H1 (cell line): Measurements from ENCODE around the gene MEGF11. TPM values are rescaled to one million over a fixed set of nuclear protein-coding genes. Genes with fewer than 3 reads are reported as not detected.

Experiments used
- CTCF ChIA-PET: fragments of 300-600 bp; sonication (Branson Sonifier 250); formaldehyde crosslinking; loops from one replicate; lab custom pipeline; 2021; ENCODE audit not compliant: partially characterized antibody; lab: Charles Lee
- POLR2A ChIA-PET: fragments of 300-600 bp; sonication (Branson Sonifier 250); formaldehyde crosslinking; loops from one replicate; lab custom pipeline; 2021; ENCODE audit warnings: inconsistent platforms; ENCODE audit not compliant: partially characterized antibody; lab: Charles Lee
- DNase-seq, 2 experiments: peaks; one replicate each; pipeline versions ENCODE4 v3.0.0 to v3.0.0-alpha.2; 2010 to 2022; ENCODE audit warnings: low spot score in 2 of 2, low read depth in 1 of 2, mixed read lengths in 1 of 2
- FAIRE-seq: peaks from 2 replicates; lab custom pipeline; 2011; peaks lifted over from hg19 to GRCh38; lab: Jason Lieb, UNC
- H2AFZ ChIP-seq: 2 replicates; pipeline ENCODE4 v1.8.1; 2012; ENCODE audit warnings: low read length, inconsistent platforms
- H2AK5ac ChIP-seq: 2 replicates; pipeline ENCODE4 v1.6.1; 2013; ENCODE audit warnings: low read depth, low read length
- H2BK120ac ChIP-seq: replicated peaks from 2 replicates; pipeline ENCODE3; 2013; ENCODE audit warnings: low read depth, low read length, inconsistent platforms
- H2BK12ac ChIP-seq: 2 replicates; pipeline ENCODE4 v1.6.1; 2013; ENCODE audit warnings: low read depth, low read length
- H2BK15ac ChIP-seq: 2 replicates; pipeline ENCODE4 v1.6.1; 2013; ENCODE audit warnings: low read length
- H2BK20ac ChIP-seq: 2 replicates; pipeline ENCODE4 v1.6.1; 2013; ENCODE audit warnings: low read length
- H2BK5ac ChIP-seq: 2 replicates; pipeline ENCODE4 v1.6.1; 2013; ENCODE audit warnings: low read depth, low read length
- H3K14ac ChIP-seq: 2 replicates; pipeline ENCODE4 v1.6.1; 2013; ENCODE audit warnings: inconsistent platforms; ENCODE audit not compliant: insufficient read length
- H3K18ac ChIP-seq: 2 replicates; pipeline ENCODE4 v1.6.1; 2013; ENCODE audit warnings: low read length; ENCODE audit errors: extremely low read depth
- H3K23ac ChIP-seq: 2 replicates; pipeline ENCODE4 v1.6.1; 2013; ENCODE audit warnings: inconsistent platforms; ENCODE audit not compliant: insufficient read length
- H3K23me2 ChIP-seq: 2 replicates; pipeline ENCODE4 v1.6.1; 2013; ENCODE audit warnings: low read depth, low read length
- H3K27ac ChIP-seq: 2 replicates; pipeline ENCODE4 v1.6.1; 2011; ENCODE audit warnings: low read depth, low read length, inconsistent platforms
- H3K27me3 ChIP-seq, 4 experiments: replicated peaks in 1 of 4; 1 replicate in 1 of 4; 2 replicates in 3 of 4; pipeline versions ENCODE4 v1.6.1 to v1.8.1; 2011 to 2013; ENCODE audit warnings: low read length in 3 of 4, mild to moderate bottlenecking in 3 of 4, inconsistent platforms in 2 of 4, mixed read lengths in 2 of 4, moderate library complexity in 1 of 4; ENCODE audit not compliant: control insufficient read depth in 3 of 4, insufficient read depth in 3 of 4; ENCODE audit errors: extremely low read depth in 1 of 4
- H3K36me3 ChIP-seq, 4 experiments: 2 replicates each; pipeline versions ENCODE4 v1.6.1 to v1.8.1; 2011 to 2013; ENCODE audit warnings: mild to moderate bottlenecking in 4 of 4, low read length in 3 of 4, moderate library complexity in 2 of 4, control low read depth in 1 of 4, inconsistent platforms in 1 of 4; ENCODE audit not compliant: insufficient read depth in 4 of 4, control insufficient read depth in 2 of 4
- H3K4ac ChIP-seq: replicated peaks from 2 replicates; pipeline ENCODE3; 2013; ENCODE audit warnings: low read length, low read depth, mixed read lengths, inconsistent platforms; ENCODE audit not compliant: insufficient read length
- H3K4me1 ChIP-seq, 4 experiments: replicated peaks in 1 of 4; 1 replicate in 1 of 4; 2 replicates in 3 of 4; pipeline versions ENCODE4 v1.6.1 to v1.8.1; 2011 to 2013; ENCODE audit warnings: low read length in 3 of 4, inconsistent platforms in 2 of 4, mixed read lengths in 1 of 4; ENCODE audit not compliant: insufficient read depth in 4 of 4, control insufficient read depth in 3 of 4
- H3K4me2 ChIP-seq, 2 experiments: 2 replicates each; pipeline versions ENCODE4 v1.6.1 to v1.8.1; 2011 to 2013; ENCODE audit warnings: low read depth in 2 of 2, low read length in 2 of 2, control low read depth in 1 of 2, inconsistent platforms in 1 of 2, mild to moderate bottlenecking in 1 of 2; ENCODE audit not compliant: insufficient read depth in 1 of 2
- H3K4me3 ChIP-seq, 4 experiments: fragments of 200-600, 300-600 bp in 1 of 4; sonication (generic), shearing (Covaris generic), sonication (Bioruptor Twin) in 1 of 4; 2 replicates each; pipeline versions ENCODE4 v1.5.1 to v1.8.1; 2011 to 2016; ENCODE audit warnings: low read length in 4 of 4, low read depth in 3 of 4, control low read depth in 2 of 4, inconsistent platforms in 2 of 4, mild to moderate bottlenecking in 2 of 4, mixed read lengths in 1 of 4, moderate library complexity in 1 of 4; ENCODE audit not compliant: insufficient read depth in 2 of 4; ENCODE audit errors: extremely low read depth in 1 of 4
- H3K56ac ChIP-seq: replicated peaks from 2 replicates; pipeline ENCODE3; 2013; ENCODE audit warnings: low read depth, mild to moderate bottlenecking, mixed read lengths, low read length, inconsistent platforms; ENCODE audit not compliant: insufficient read length
- H3K79me1 ChIP-seq: 2 replicates; pipeline ENCODE4 v1.6.1; 2013; ENCODE audit warnings: low read depth, low read length, control low read depth
- H3K79me2 ChIP-seq, 2 experiments: 2 replicates each; pipeline versions ENCODE4 v1.6.1 to v1.8.1; 2012 to 2013; ENCODE audit warnings: low read length in 2 of 2, mild to moderate bottlenecking in 2 of 2, inconsistent platforms in 1 of 2; ENCODE audit not compliant: insufficient read depth in 2 of 2, control insufficient read depth in 1 of 2
- H3K9ac ChIP-seq, 4 experiments: replicated peaks in 1 of 4; 1 replicate in 1 of 4; 2 replicates in 3 of 4; pipeline versions ENCODE4 v1.6.1 to v1.8.1; 2011 to 2013; ENCODE audit warnings: low read depth in 3 of 4, low read length in 3 of 4, control low read depth in 2 of 4, mild to moderate bottlenecking in 2 of 4, moderate library complexity in 2 of 4, inconsistent platforms in 1 of 4; ENCODE audit errors: extremely low read depth in 1 of 4
- H3K9me3 ChIP-seq, 2 experiments: 2 replicates each; pipeline versions ENCODE4 v1.6.1 to v1.8.1; 2012 to 2013; ENCODE audit warnings: mild to moderate bottlenecking in 2 of 2, moderate library complexity in 2 of 2, control low read depth in 1 of 2, inconsistent platforms in 1 of 2, low read depth in 1 of 2, low read length in 1 of 2, mixed read lengths in 1 of 2; ENCODE audit not compliant: insufficient read depth in 2 of 2
- H4K20me1 ChIP-seq, 2 experiments: replicated peaks in 1 of 2; 2 replicates each; pipeline versions ENCODE3 to v1.8.1; 2011 to 2013; ENCODE audit warnings: inconsistent platforms in 2 of 2, low read length in 2 of 2, mild to moderate bottlenecking in 1 of 2; ENCODE audit not compliant: insufficient read depth in 2 of 2, control insufficient read depth in 1 of 2
- H4K5ac ChIP-seq: 2 replicates; pipeline ENCODE4 v1.6.1; 2013; ENCODE audit warnings: low read length, low read depth, mixed read lengths, inconsistent platforms; ENCODE audit not compliant: insufficient read length
- H4K8ac ChIP-seq: 2 replicates; pipeline ENCODE4 v1.8.0; 2013; ENCODE audit warnings: mild to moderate bottlenecking, moderate library complexity, low read length, inconsistent platforms; ENCODE audit not compliant: insufficient read depth; ENCODE audit errors: extremely low read depth
- H4K91ac ChIP-seq: replicated peaks from 2 replicates; pipeline ENCODE3; 2013; ENCODE audit warnings: low read length, mixed read lengths, inconsistent platforms; ENCODE audit not compliant: insufficient read length
- CBX8 ChIP-seq: fragments of 300-800, 300-1000 bp; sonication (generic); IDR thresholded peaks from 2 replicates; pipeline ENCODE4 v1.7.1; 2016; ENCODE audit warnings: low read depth, low read length, borderline replicate concordance
- CHD2 ChIP-seq: IDR thresholded peaks from 2 replicates; pipeline ENCODE4 v1.6.1; 2012; ENCODE audit warnings: low read length, improper control_type of control experiment
- EP300 ChIP-seq, 2 experiments: IDR thresholded peaks; 1 replicate in 1 of 2; 2 replicates in 1 of 2; pipeline ENCODE4 v1.6.1; 2011 to 2012; ENCODE audit warnings: low read depth in 2 of 2, low read length in 2 of 2, mild to moderate bottlenecking in 2 of 2, borderline replicate concordance in 1 of 2, inconsistent platforms in 1 of 2, moderate library complexity in 1 of 2
- JUN ChIP-seq: IDR thresholded peaks from 2 replicates; pipeline ENCODE4 v1.6.1; 2011; ENCODE audit warnings: low read depth, mild to moderate bottlenecking, improper control_type of control experiment, low read length
- MAFK ChIP-seq: IDR thresholded peaks from 2 replicates; pipeline ENCODE4 v1.6.1; 2012; ENCODE audit warnings: low read depth, mild to moderate bottlenecking, improper control_type of control experiment, low read length
- NANOG ChIP-seq: IDR thresholded peaks from 2 replicates; pipeline ENCODE4 v1.6.1; 2011; ENCODE audit warnings: low read length, low read depth, mild to moderate bottlenecking, inconsistent platforms; ENCODE audit not compliant: insufficient read depth, poor library complexity, severe bottlenecking
- RNF2 ChIP-seq: fragments of 200-900, 300-1000 bp; sonication (generic); IDR thresholded peaks from 2 replicates; pipeline ENCODE4 v1.7.1; 2016; ENCODE audit warnings: borderline replicate concordance, low read depth, mild to moderate bottlenecking, antibody characterized with exemption, low read length; ENCODE audit not compliant: poor library complexity, severe bottlenecking; ENCODE audit errors: missing control alignments
- SRF ChIP-seq: IDR thresholded peaks from 2 replicates; pipeline ENCODE4 v1.6.1; 2011; ENCODE audit warnings: mild to moderate bottlenecking, low read depth, low read length, moderate library complexity
- TBP ChIP-seq: IDR thresholded peaks from 2 replicates; pipeline ENCODE4 v1.6.1; 2011; ENCODE audit warnings: low read depth, low read length, improper control_type of control experiment
- TEAD4 ChIP-seq: IDR thresholded peaks from 2 replicates; pipeline ENCODE4 v1.6.1; 2012; ENCODE audit warnings: low read depth, low read length, inconsistent platforms, mixed read lengths
- ZNF274 ChIP-seq: IDR thresholded peaks from 2 replicates; pipeline ENCODE4 v1.7.0; 2012; ENCODE audit warnings: low read length, borderline replicate concordance; ENCODE audit errors: extremely low read depth
- WGBS, 2 experiments: shearing (Covaris generic) in 1 of 2; methylation state at CpG; one replicate each; pipeline versions ENCODE4 v1.1.6 to v1.1.7; 2013 to 2015; ENCODE audit warnings: low lambda C conversion rate in 2 of 2, mixed read lengths in 2 of 2, inconsistent platforms in 1 of 2, low coverage in 1 of 2, missing lambda C conversion rate in 1 of 2; ENCODE audit not compliant: insufficient replicate concordance in 2 of 2, insufficient coverage in 1 of 2, insufficient read length in 1 of 2; ENCODE audit errors: extremely low coverage in 1 of 2, missing lambda C conversion rate in 1 of 2; 5-methylcytosine and 5-hydroxymethylcytosine counted together
- polyA plus RNA-seq, 7 experiments: library from polyadenylated mRNA; depleted of rRNA in 3 of 7; stranded (reverse) in 5 of 7; unstranded in 2 of 7; fragments of >200 nt in 5 of 7; fragments of 200-250 nt in 2 of 7; gene quantifications; 1 replicate in 5 of 7; 2 replicates in 1 of 7; 4 replicates in 1 of 7; pipeline versions ENCODE4 v1.2.1 to v1.2.3, GENCODE V29; 2011 to 2013; ENCODE audit warnings: missing spikeins in 2 of 7, mixed read lengths in 2 of 7
- total RNA-seq: library from RNA; stranded (reverse); fragmentation: NEBNext Ultra II Directional; extraction: Animal tissue kit (Norgen Biotek cat#: 25700); gene quantifications from 2 replicates; pipeline ENCODE4 v1.2.1, GENCODE V29; 2021
- TF ChIP-seq, protein P1 (sequence below): IDR thresholded peaks from 2 replicates; pipeline ENCODE4 v1.6.1; 2011; ENCODE audit warnings: low read depth, mild to moderate bottlenecking, low read length; ENCODE audit not compliant: insufficient read depth

MEGF11 gene
- total and polyA plus RNA-seq, 2 of the 8 experiments (the other 6 are each of a cell fraction or from before 2014, with no cell fraction given): 4.4 to 4.8 TPM

DNA sequence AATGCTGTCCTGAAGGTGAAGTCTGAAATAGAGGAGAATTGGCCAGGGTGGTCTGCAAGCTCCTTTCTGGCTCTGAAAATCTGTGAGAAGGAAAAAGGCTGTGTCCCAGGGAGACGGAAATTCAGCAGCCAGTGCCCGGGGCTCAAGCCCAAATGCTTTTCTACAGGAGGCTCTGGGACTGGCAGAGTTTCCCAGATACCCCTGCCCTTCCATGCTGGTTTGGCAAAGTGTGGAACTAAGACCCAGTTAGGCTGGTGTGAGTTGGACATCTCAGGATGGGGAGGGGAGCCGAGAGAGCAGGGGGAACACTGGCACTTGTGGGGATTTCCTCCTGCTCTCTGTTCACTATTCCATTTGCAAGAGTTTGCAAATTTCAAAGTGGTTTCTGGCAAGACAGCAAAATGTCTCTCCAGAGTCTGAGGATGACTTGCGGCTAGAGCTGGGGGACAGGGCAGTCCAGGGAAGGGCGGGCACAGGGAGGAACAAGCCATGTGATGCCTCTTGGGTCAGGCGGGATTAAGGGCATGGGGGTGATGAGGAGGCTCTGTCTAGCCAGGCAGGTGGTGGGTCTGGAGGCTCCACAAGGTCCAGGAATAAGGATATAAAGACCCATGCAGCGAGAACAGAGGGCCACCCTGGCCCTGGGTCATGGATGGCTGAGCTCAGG lies 231.9 kb downstream of the MEGF11 start:
- DNase-seq: no peak
- POLR2A ChIA-PET: no interaction called here
- no peak for TF ChIP-seq MAFK
- TF ChIP-seq NANOG: no peak
- no peak for TF ChIP-seq TBP
- TF ChIP-seq, protein P1, sequence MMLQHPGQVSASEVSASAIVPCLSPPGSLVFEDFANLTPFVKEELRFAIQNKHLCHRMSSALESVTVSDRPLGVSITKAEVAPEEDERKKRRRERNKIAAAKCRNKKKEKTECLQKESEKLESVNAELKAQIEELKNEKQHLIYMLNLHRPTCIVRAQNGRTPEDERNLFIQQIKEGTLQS: no peak
- TF ChIP-seq JUN: no peak
- TF ChIP-seq EP300 (IDR thresholded peaks at IDR 0.05; ENCODE audit: borderline replicate concordance in 1 of 2, low read depth in 2 of 2, low read length in 2 of 2): no peak
- TF ChIP-seq ZNF274: no peak
- TF ChIP-seq SRF: no peak
- no peak for TF ChIP-seq TEAD4
- no peak for TF ChIP-seq RNF2
- no peak for TF ChIP-seq CBX8
- no peak for TF ChIP-seq CHD2

More for the DNA sequence above, 231.9 kb downstream of the MEGF11 start:
- H3K9me3 ChIP-seq: no peaks in the 10 kb centered on the region
- H4K5ac ChIP-seq: no peak overlapping the region
- peak overlapping the region; percentile 34 for H4K91ac ChIP-seq
- no peak overlapping the region for H3K4ac ChIP-seq
- peaks cover 8 to 31% (median 20%) of the 10 kb centered on the region in 4 experiments for H3K4me1 ChIP-seq
- H3K23me2 ChIP-seq: no peaks in the 10 kb centered on the region
- H2BK15ac ChIP-seq: no peak overlapping the region
- no peaks in the 10 kb centered on the region for H3K36me3 ChIP-seq
- no peak overlapping the region for H3K27ac ChIP-seq
- no peak overlapping the region for H2AFZ ChIP-seq
- CTCF ChIA-PET: interaction anchor here (1.2 kb wide), 1 partner anchor 21 kb away, joined by 4 read pairs; no protein-coding TSS in a partner anchor
- no peak overlapping the region for H3K4me3 ChIP-seq
- H2BK5ac ChIP-seq: 0 out of 2 replicates have a peak overlapping the region, but pooled peaks have one; percentile 6
- no peak for FAIRE-seq
- H2BK12ac ChIP-seq: no peak overlapping the region
- H3K14ac ChIP-seq: no peak overlapping the region
- WGBS, 2 experiments: 89% methylated on average over 7 of the region's 7 CpGs; no CpG with 5 or more reads in 1 of the 2 experiments
- H3K18ac ChIP-seq: no peak overlapping the region; the same call in 1 of the 2 replicates
- no peak overlapping the region for H2AK5ac ChIP-seq
- H3K27me3 ChIP-seq: no peaks in the 10 kb centered on the region
- no peak overlapping the region for H2BK20ac ChIP-seq
- no peak overlapping the region for H3K4me2 ChIP-seq
- H3K23ac ChIP-seq: no peak overlapping the region
- H3K9ac ChIP-seq: no peak overlapping the region
- no peaks in the 10 kb centered on the region for H3K79me1 ChIP-seq
- H3K79me2 ChIP-seq: no peaks in the 10 kb centered on the region
- no peak overlapping the region for H2BK120ac ChIP-seq
- H4K8ac ChIP-seq: no peak overlapping the region
- no peak overlapping the region for H3K56ac ChIP-seq
- no peaks in the 10 kb centered on the region for H4K20me1 ChIP-seq
